Hematopoietic multipotent progenitor cell treated with erythropoietin and hydrocortisone succinate and interleukin-3 and kit ligand, for 4 days (in vitro differentiated cells): Measurements from ENCODE around the gene RPP21.

Source experiments
- DNase-seq: peaks from one replicate; pipeline ENCODE4 v3.0.0-alpha.2; 2015

Gene RPP21

GRCh38 chr6:30344868-30345671, at the start of gene RPP21:
Gene RPP21, plus strand, starts transcription at chr6:30345156. Its CDS starts 16 bp downstream, at chr6:30345172.
- peak; percentile 92 for DNase-seq

DNA sequence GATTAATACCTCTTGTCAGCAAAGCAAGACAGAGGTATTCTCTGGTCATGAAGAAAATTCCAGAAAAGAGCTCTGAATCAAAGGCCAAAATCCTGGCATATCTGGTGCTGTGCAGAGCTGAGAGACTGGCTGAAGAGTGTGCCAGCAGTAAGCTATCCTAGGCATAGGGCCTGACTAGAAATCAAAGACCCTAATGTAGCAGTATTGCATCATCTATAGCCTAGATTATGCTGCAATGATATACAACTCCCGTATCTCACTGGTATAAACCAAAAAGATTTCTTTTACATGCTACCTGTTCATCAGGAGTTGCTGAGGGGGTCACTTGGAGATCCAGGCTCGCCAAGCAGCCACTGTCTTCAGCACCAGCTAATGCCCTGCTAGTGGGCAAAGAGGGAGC, 49.1 kb upstream of the RPP21 start:
- DNase-seq = no peak

DNA sequence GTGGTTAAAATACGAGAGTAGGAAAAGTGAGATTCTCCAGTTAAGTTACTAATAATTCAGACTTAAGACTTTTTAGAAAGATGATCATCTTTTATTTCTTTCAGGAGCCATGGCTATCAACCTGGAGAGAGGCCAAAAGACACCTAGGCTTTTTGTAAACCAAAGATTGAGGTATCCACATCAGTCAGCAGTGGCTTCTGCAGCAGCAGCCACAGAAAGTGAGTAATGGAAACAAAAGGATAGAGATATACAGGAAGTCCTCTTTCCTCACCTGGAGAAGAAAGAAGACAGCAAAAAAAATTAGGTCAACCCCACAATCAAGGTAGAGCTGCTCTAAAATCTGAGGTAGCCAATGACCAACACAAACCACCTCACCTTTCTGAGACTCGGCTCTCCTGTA, 41.0 kb upstream of the RPP21 start:
- no peak for DNase-seq

DNA sequence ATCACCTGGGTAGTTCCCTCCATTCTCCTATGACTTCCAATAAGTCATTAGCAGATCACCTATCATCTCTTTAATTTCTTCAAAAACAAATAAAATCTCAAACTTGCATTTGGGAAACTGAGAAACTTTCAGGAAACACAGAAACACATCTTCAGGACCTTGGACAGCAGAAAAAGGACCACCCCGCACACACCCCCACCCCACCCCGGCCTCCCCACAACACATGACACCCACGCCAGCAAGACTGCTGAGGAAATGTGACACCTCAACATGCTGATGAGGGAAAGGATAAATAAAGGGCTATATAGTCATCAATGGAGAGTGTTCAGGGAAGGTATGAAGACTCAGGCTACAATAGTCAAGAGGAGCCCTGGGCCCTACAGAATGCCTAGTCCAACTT, 33.9 kb upstream of the RPP21 start:
- peak; percentile 47 for DNase-seq

DNA sequence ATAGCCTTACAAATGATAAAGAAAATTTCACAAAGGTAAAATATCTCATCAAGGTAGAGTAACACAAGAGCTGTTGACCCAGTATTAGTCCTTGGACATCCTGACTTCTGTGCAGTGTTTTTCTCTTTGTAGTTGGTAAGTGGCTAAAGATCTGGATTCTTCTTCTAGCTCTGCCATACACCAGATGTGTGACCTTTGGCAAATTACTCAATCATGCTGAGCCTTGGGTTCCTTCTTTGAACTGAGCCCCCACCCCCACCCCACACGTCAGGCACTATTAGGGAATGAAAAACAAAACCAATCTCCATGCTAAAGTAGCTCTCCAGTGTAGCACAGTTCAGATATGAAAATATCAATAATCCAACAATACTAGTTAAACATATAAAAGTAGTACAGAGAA, 33.3 kb upstream of the RPP21 start:
- DNase-seq = no peak

GRCh38 chr6:30312266-30312665, 32.7 kb upstream of the RPP21 start:
- no peak for DNase-seq

DNA sequence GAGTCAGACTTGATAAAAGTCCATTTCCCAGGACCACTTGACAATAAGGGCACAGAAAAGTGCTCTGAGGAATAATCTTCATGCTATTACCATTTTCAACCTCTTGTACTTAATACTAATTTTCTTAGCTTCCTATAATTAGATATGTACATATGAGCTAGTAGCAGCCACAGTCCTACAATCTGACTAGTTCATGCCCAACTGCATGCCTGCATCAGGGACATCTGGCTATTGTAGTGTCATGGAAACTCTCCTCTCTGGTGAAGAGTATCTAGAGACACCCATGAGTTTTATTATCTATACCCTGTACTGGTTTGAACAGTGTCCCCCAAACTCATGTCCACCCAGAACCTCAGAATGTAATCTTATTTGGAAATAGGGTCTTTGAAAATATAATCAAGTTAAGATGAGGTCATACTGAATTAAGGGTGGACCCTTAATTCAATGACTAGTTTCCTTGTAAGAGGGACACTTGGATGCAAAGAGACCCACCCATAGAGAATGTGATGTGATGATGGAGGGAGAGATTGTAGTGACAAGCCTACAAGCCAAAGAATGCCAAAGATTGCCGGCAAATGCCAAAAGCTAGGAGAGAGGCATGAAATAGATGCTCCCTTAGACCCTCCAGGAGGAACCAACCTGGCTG, 32.2 kb upstream of the RPP21 start:
- no peak for DNase-seq

- DNase-seq = no peak
These were observed 29.8 kb upstream of the RPP21 start for GRCh38 chr6:30315156-30315555.

DNA sequence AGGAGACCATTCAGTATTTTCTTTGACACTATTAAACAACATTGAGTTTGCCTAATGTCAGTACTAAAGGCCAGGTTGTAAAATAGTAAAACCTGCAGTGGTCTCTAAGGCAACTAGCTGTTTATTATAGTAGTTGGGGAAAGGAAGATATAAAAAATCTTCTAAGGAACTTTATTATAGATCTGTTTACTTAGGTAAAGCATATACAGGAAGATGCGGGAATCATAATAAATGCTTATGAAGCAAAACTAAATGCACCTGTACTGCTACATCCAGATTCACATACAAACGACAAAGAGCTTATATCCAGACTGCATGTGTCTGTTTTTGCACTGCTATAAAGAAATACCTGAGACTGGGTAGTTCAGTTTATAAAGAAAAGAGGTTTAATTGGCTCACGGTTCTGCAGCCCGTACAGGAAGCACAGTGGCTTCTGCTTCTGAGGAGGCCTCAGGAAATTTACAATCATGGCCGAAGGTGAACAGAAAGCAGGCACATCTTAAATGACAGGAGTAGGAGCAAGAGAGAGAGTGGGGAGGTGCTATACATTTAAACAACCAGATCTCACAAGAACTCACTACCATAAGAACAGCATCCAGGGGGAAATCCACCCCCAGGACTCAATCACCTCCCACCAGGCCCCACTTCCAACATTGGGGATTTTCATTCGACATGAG, 26.9 kb upstream of the RPP21 start:
- DNase-seq = no peak

DNA sequence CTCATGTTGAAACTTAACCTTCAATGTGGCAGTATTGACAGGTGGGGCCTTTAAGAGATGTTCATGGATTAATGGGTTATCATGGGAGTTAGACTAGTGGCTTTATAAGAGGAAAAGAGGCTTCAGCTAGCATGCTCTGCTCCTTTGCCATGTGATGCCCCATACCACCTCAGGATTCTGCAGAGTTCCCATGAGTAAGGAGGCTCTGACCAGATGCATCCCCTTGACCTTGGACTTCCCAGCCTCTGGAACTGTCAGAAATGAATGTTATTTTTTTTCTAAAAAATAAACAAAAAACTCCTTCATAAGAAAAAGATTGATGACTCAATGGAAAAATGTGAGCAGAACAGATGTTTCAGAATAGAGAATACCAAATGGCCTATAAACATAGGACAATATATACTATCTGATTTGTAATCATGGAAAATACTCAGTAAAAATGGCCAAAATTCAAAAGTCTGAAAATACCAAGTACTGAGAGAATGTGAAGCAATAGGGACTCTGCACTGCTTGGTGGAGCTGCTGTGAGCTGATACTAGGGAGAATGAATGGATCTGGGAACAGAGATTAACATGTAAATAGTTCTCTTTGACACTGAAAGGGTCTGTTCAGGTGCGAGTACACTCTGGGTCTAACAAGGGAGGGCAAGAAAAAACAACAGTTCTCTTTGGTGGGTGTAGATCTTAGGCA, 25.7 kb upstream of the RPP21 start:
- no peak for DNase-seq

GRCh38 chr6:30321692-30322388, 23.1 kb upstream of the RPP21 start:
- DNase-seq = no peak

DNA sequence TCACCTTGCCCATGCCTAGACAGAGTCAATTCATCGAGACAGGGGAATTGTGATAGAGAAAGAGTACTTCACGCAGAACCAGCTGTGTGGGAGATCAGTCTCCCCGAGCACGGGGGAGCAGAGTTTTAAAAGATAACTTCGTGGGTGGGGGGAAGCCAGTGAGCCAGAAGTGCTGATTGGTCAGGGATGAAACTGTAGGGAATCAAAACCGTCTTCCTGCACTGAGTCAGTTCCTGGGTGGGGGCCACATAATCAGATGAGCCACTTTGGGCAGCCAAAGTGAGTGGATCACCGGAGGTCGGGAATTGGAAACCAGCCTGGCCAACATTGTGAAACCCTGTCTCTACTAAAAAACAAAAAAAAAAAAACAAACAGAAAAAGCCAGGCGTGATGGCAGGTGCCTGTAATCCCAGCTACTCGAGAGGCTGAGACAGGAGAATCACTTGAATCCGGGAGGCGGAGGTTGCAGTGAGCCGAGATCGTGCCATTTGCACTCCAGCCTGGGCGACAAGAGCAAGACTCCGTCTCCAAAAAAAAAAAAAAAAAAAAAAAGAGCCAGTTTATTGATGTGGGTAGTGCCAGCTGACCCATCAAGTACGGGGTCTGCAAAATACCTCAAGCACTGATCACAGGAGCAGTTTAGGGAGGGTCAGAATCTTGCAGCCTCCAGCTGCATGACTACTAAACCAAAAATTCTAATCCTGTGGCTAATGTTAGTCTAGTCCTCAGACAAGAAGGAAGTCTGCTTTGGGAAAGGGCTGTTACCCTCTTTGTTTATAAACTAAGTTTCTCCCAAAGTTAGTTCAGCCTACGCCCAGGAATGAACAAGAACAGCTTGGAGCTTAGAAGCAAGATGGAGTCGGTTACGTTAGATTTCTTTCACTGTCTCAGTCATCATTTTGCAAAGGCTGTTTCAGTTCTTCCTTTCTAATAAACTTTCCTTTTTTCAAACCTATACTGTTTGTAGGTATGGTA, 22.1 kb upstream of the RPP21 start:
- no peak for DNase-seq

DNA sequence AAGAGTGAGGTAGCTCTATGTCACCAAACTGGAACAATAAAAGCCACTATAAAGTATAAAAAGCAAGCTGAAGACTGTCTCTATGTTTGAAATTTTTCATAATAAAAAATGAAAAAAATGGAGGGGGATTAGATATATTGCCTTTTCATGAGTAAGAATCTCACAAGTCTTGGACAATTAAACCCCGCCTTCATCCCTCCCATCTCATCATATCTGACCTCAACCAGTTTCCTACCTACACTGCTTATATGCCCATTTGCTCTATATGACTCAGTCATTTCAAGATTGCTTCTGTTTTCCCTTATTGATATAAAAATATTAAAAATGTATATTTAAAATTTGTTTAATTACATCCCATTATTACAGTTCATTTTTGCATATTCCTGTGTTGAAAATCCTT, 21.1 kb upstream of the RPP21 start:
- peak; percentile 52 for DNase-seq

DNA sequence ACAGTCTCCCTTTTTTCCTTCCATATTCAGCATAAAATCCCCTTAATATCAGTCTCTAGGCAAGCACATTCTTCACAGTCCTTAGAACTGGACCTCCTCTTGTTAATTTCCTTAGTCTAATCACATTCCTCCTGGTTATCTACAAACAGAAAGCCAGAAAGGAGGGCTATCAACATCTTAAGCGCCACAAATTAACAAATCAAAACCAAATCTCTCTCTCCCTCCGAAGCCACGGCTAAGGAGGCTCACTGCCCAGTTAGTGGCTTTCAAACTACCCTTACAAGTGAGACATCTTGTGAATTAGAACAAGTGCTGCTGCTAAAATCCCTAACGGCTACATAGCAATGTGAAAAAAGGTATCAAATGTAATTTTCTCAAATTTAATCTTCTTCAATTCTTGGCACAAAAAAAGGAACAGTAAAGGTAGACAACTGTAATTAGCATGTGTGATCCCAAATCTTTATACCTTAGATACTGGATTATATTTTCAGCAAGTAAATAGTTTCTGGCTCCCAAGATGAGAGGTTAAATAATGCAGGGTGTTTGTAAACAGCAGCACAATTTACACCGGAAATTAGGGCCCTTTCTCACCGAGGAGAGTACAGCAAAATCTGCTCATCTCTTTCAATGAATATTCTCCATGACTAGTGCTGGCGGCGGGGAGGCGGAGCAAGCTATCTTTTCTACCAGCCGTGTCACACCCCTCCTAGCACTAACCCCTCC, 19.6 kb upstream of the RPP21 start:
- peak; percentile 86 for DNase-seq

DNA sequence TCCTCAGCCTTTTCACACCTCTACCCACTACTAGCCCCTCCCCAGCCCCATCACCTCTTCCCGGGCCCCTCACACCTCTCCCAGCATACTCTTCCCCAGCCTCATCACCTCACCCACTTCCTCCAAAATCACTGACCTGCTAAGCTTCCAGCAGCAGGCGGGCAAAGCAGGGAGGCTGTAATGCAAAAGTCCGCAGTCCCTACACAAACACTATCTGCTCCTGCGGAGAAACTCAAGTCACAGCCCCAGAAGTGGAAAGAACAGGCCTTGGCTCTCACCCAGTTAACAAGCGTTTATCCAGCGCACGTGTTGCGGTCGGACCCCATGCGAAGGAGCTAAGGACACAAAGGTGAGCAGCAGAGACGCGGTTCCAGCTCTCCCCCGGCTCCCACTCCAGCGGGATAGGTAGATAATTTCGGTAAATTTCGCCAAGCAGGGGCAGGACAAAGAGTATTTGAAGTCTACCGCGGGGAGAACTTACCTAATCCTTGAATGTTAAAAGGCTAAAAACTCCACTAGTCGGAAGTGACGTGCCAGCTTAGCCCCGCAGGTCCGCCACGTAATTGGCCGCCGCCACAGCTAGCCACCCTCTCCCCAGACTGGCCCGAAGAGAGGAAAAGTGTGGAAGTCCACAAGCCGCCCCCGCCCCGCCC, 19.0 kb upstream of the RPP21 start:
- peak; percentile 90 for DNase-seq

DNA sequence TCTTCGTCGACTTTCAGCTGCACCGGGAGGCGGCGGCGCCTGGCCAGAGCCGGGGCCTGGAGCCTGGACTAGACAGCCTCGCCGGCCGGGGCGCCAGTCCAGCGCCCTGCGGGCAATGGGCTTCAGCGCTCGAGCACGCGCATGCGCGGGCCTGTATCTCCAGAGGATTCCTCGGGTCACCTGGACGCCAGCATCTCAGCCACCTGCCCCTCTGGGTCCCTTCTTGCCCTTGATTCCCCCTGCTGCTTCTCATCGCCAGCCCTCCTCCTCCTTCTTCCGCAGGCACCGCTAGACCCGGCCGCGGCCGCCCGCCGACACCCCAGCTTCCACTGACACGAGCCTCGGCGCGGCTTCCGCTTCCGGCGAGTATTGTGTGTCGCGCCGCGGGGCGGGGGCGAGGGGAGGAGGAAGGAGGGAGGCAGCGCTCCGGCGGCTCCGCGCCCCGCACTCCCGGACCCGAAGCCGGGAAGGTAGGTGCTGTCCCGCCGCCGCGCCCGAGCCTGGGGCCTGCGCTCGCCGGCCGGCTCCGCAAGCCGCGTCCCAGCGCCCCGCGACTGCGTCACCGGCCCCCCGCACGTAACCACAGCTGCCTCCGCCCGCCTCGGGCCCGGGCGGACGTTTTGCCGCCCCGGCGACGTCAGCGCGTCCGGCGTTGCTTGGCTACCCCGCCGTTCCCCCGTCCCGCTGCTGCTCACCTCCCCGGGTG, 18.3 kb upstream of the RPP21 start, which contains the start of gene TRIM39:
Gene TRIM39, plus strand, starts transcription at position 402 of the 706 bp plus-strand sequence. CDS start 2,391 bp downstream, outside the sequence.
- peak; percentile 94 for DNase-seq

GRCh38 chr6:30327232-30327746, 17.7 kb upstream of the RPP21 start:
- DNase-seq = no peak

DNA sequence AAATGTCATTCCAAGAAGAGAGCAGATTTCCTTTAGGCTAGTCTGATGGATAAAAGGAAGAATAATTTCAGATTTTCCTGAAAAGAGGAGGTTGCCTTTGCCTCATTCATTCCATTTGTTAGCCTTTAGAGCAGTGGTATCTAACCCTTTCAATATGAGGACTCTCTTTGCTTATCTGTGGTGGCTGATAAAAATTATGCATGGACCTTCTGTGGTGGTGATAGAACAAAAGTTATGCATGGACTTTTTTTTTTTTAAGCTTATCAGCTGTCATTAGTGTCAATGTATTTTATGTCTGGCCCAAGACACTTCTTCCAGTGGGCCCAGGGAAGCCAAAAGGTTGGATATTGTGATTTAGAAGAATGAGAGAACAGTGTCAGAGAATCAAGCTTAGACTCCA, 16.6 kb upstream of the RPP21 start:
- peak; percentile 13 for DNase-seq

DNA sequence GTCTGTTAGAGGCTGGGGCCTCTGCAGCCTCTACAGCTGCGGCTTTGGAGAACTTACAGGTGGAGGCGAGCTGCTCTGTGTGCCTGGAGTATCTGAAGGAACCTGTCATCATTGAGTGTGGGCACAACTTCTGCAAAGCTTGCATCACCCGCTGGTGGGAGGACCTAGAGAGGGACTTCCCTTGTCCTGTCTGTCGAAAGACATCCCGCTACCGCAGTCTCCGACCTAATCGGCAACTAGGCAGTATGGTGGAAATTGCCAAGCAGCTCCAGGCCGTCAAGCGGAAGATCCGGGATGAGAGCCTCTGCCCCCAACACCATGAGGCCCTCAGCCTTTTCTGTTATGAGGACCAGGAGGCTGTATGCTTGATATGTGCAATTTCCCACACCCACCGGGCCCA, 15.6 kb upstream of the RPP21 start:
- no peak for DNase-seq
